ENCODE results near the gene BRD1. TPM values are rescaled to one million over a fixed set of nuclear protein-coding genes. Genes with fewer than 3 reads are reported as not detected.

BRD1 gene
- polyA plus RNA-seq, 1 experiment: 4.6 TPM

GRCh38 chr22:49795521-49795920 lies 32.2 kb downstream of the BRD1 start:
- no peak for TF ChIP-seq CTCF (IDR thresholded peaks at IDR 0.05; ENCODE audit: insufficient read depth, low read depth, low read length)
- CTCF ChIA-PET: no interaction called here

GRCh38 chr22:49793871-49794270 lies 33.8 kb downstream of the BRD1 start:
- no peak for TF ChIP-seq CTCF (IDR thresholded peaks at IDR 0.05; ENCODE audit: insufficient read depth, low read depth, low read length)
- H3K36me3 ChIP-seq (ENCODE audit: control insufficient read depth, insufficient read depth, low read length): peaks cover 58% of the 10 kb centered on the region
- H3K4me3 ChIP-seq (ENCODE audit: low read depth, low read length): no peak overlapping the region
- CTCF ChIA-PET: no interaction called here
- POLR2A ChIA-PET: no interaction called here
- DNase-seq (ENCODE audit: low read depth): no peak
- H3K27me3 ChIP-seq (ENCODE audit: control insufficient read depth, insufficient read depth, low read length): no peaks in the 10 kb centered on the region

More at GRCh38 chr22:49795521-49795920, 32.2 kb downstream of the BRD1 start:
- Histone ChIP-seq H3K27me3 (ENCODE audit: control insufficient read depth, insufficient read depth, low read length) (no peaks in the 10 kb centered on the region), H3K4me3 (ENCODE audit: low read depth, low read length) (no peak overlapping the region), H3K36me3 (ENCODE audit: control insufficient read depth, insufficient read depth, low read length) (peaks cover 59% of the 10 kb centered on the region)
- POLR2A ChIA-PET: no interaction called here
- no peak for DNase-seq (ENCODE audit: low read depth)

GRCh38 chr22:49793296-49793695 lies 34.4 kb downstream of the BRD1 start:
- peaks cover 52% of the 10 kb centered on the region for H3K36me3 ChIP-seq (ENCODE audit: control insufficient read depth, insufficient read depth, low read length)
- CTCF ChIA-PET: no interaction called here
- POLR2A ChIA-PET: no interaction called here
- no peak overlapping the region for H3K4me3 ChIP-seq (ENCODE audit: low read depth, low read length)
- H3K27me3 ChIP-seq (ENCODE audit: control insufficient read depth, insufficient read depth, low read length): no peaks in the 10 kb centered on the region
- no peak for TF ChIP-seq CTCF (IDR thresholded peaks at IDR 0.05; ENCODE audit: insufficient read depth, low read depth, low read length)
- DNase-seq (ENCODE audit: low read depth): no peak

- no peak for DNase-seq (ENCODE audit: low read depth)
- peaks cover 48% of the 10 kb centered on the region for H3K36me3 ChIP-seq (ENCODE audit: control insufficient read depth, insufficient read depth, low read length)
- no peak overlapping the region for H3K4me3 ChIP-seq (ENCODE audit: low read depth, low read length)
- TF ChIP-seq CTCF (IDR thresholded peaks at IDR 0.05; ENCODE audit: insufficient read depth, low read depth, low read length): no peak
- CTCF ChIA-PET: interaction anchor here (0.6 kb wide), 1 partner anchor 399 kb away, joined by 3 read pairs; no protein-coding TSS in a partner anchor
- POLR2A ChIA-PET: no interaction called here
- H3K27me3 ChIP-seq (ENCODE audit: control insufficient read depth, insufficient read depth, low read length): no peaks in the 10 kb centered on the region
These were observed 35.6 kb downstream of the BRD1 start for GRCh38 chr22:49792107-49792506.

GRCh38 chr22:49791682-49792081 lies 36.0 kb downstream of the BRD1 start:
- Histone ChIP-seq H3K4me3 (ENCODE audit: low read depth, low read length) (no peak overlapping the region), H3K27me3 (ENCODE audit: control insufficient read depth, insufficient read depth, low read length) (no peaks in the 10 kb centered on the region), H3K36me3 (ENCODE audit: control insufficient read depth, insufficient read depth, low read length) (peaks cover 43% of the 10 kb centered on the region)
- ChIA-PET POLR2A (no interaction called here), CTCF (interaction anchor here (0.6 to 1.8 kb wide), 2 partner anchors 35 to 400 kb away, joined by 3 to 4 read pairs; no protein-coding TSS in a partner anchor)
- DNase-seq (ENCODE audit: low read depth): no peak
- TF ChIP-seq CTCF (IDR thresholded peaks at IDR 0.05; ENCODE audit: insufficient read depth, low read depth, low read length): no peak

Measured in BJ (cell line).